Measurements from ENCODE around the gene ABHD14A. TPM values are rescaled to one million over a fixed set of nuclear protein-coding genes. Genes with fewer than 3 reads are reported as not detected.

ABHD14A gene
- total RNA-seq, 2 experiments from 2014 or later, result 6.3 to 7.5 TPM

- POLR2A ChIA-PET, result interaction anchor here (0.6 to 1.1 kb wide), 8 partner anchors 27 to 1374 kb away, joined by 3 to 13 read pairs (median 3); partner anchors contain the start of genes ABHD14A, ACY1, C3orf18 and DUSP7
- intact Hi-C loops (cut with DNase I, micrococcal nuclease), result loop anchor here (1.0 to 10.0 kb wide), 23 partner anchors 25 to 1645 kb away; partner anchors contain the start of genes ABHD14B (in 2 of the 2), ACY1 (in 2 of the 2), ALAS1 (in 1 of the 2) and CISH (in 1 of the 2)
- Mint-ChIP-seq H3K4me3 (peak within 1 kb of the TSS; percentile 84), H3K27me3 (no peaks in the 10 kb centered on the region), H3K9me3 (ENCODE audit: low read depth) (no peaks in the 10 kb centered on the region), H3K36me3 (ENCODE audit: low read depth) (peaks cover 20% of the 10 kb centered on the region), H3K27ac (peak within 1 kb of the TSS; percentile 83), H3K4me1 (peaks cover 33% of the 10 kb centered on the region)
- ATAC-seq, result peak; percentile 95
- CTCF ChIA-PET, result interaction anchor here (0.5 to 3.3 kb wide), 33 partner anchors 9 to 489 kb away, joined by 3 to 30 read pairs (median 4); partner anchors contain the start of genes ABHD14A, ABHD14B, DUSP7 and GPR62
- DNase-seq, result peak; percentile 100
These were observed 32.9 kb upstream of the ABHD14A start, which contains the start of the genes PARP3 and RRP9 for GRCh38 chr3:51941798-51942602. TSS of gene PARP3 (plus strand) at chr3:51942363. CDS start at chr3:51943356, 993 bp downstream. TSS of gene RRP9 (minus strand) at chr3:51941904. CDS start at chr3:51941867, 37 bp downstream.

- Mint-ChIP-seq H3K36me3 (ENCODE audit: low read depth) (peaks cover 15% of the 10 kb centered on the region), H3K4me1 (peaks cover 33% of the 10 kb centered on the region), H3K27ac (peak overlapping the region; percentile 83), H3K4me3 (peak overlapping the region; percentile 84), H3K9me3 (ENCODE audit: low read depth) (no peaks in the 10 kb centered on the region), H3K27me3 (no peaks in the 10 kb centered on the region)
- ChIA-PET CTCF (interaction anchor here (0.5 to 3.3 kb wide), 13 partner anchors 10 to 488 kb away, joined by 3 to 30 read pairs (median 6); partner anchors contain the start of genes ABHD14A, ABHD14B, GPR62 and PCBP4), POLR2A (interaction anchor here (0.6 to 1.1 kb wide), 2 partner anchors 32 to 35 kb away, joined by 3 to 4 read pairs; partner anchors contain the start of gene ABHD14A)
- intact Hi-C loops (cut with DNase I, micrococcal nuclease), result loop anchor here (1.0 to 10.0 kb wide), 23 partner anchors 24 to 1646 kb away; partner anchors contain the start of genes ABHD14B (in 2 of the 2), ACY1 (in 2 of the 2), ALAS1 (in 1 of the 2) and CISH (in 1 of the 2)
- peak; percentile 81 for DNase-seq
- peak; percentile 37 for ATAC-seq
These were observed 32.0 kb upstream of the ABHD14A start for GRCh38 chr3:51942603-51943450.

- ATAC-seq (no peak), DNase-seq (no peak)
- ChIA-PET CTCF (interaction anchor here (0.6 to 3.3 kb wide), 8 partner anchors 16 to 211 kb away, joined by 3 to 30 read pairs (median 6); partner anchors contain the start of genes ABHD14A, ABHD14B and POC1A), POLR2A (interaction anchor here (0.5 to 0.6 kb wide), 2 partner anchors 34 to 334 kb away, joined by 4 to 5 read pairs; no protein-coding TSS in a partner anchor)
- Mint-ChIP-seq H3K36me3 (ENCODE audit: low read depth) (peaks cover 11% of the 10 kb centered on the region), H3K27me3 (no peaks in the 10 kb centered on the region), H3K4me3 (peak overlapping the region; percentile 84), H3K9me3 (ENCODE audit: low read depth) (no peaks in the 10 kb centered on the region), H3K27ac (no peak overlapping the region), H3K4me1 (peaks cover 26% of the 10 kb centered on the region)
- intact Hi-C loops (cut with DNase I, micrococcal nuclease), result loop anchor here (2.0 to 10.0 kb wide), 5 partner anchors 113 to 1646 kb away; partner anchors contain the start of genes CISH (in 1 of the 2), DUSP7 (in 1 of the 2), GNL3 (in 1 of the 2) and HYAL3 (in 1 of the 2)
These were observed 31.1 kb upstream of the ABHD14A start for GRCh38 chr3:51943451-51944391.

GRCh38 chr3:51944451-51945021 is 30.3 kb upstream of the ABHD14A start:
- CTCF ChIA-PET, result interaction anchor here (0.6 to 1.6 kb wide), 4 partner anchors 29 to 210 kb away, joined by 3 to 7 read pairs (median 4); partner anchors contain the start of genes ABHD14B and POC1A
- no peaks in the 10 kb centered on the region for H3K27me3 Mint-ChIP-seq
- ATAC-seq (no peak), DNase-seq (no peak)
- no peak overlapping the region for H3K27ac Mint-ChIP-seq
- peaks cover 7% of the 10 kb centered on the region for H3K36me3 Mint-ChIP-seq (ENCODE audit: low read depth)
- H3K9me3 Mint-ChIP-seq (ENCODE audit: low read depth), result no peaks in the 10 kb centered on the region
- POLR2A ChIA-PET, result interaction anchor here (0.5 kb wide), 1 partner anchor 333 kb away, joined by 5 read pairs; no protein-coding TSS in a partner anchor
- intact Hi-C loops (cut with DNase I, micrococcal nuclease), result loop anchor here (5.0 to 10.0 kb wide), 2 partner anchors 1330 to 1647 kb away; partner anchors contain the start of genes CISH (in 1 of the 2), HYAL3 (in 1 of the 2), MAPKAPK3 (in 1 of the 2) and NAA80 (in 1 of the 2)
- peaks cover 20% of the 10 kb centered on the region for H3K4me1 Mint-ChIP-seq
- no peak overlapping the region for H3K4me3 Mint-ChIP-seq

GRCh38 chr3:51945031-51945840 is 29.6 kb upstream of the ABHD14A start:
- DNase-seq, result no peak
- Mint-ChIP-seq H3K36me3 (ENCODE audit: low read depth) (peaks cover 5% of the 10 kb centered on the region), H3K9me3 (ENCODE audit: low read depth) (no peaks in the 10 kb centered on the region), H3K4me3 (no peak overlapping the region), H3K27ac (no peak overlapping the region), H3K4me1 (peaks cover 15% of the 10 kb centered on the region), H3K27me3 (no peaks in the 10 kb centered on the region)
- ChIA-PET POLR2A (no interaction called here), CTCF (interaction anchor here (0.8 to 1.6 kb wide), 4 partner anchors 9 to 425 kb away, joined by 3 to 7 read pairs (median 4); partner anchors contain the start of genes ABHD14B and GPR62)
- intact Hi-C loops (cut with DNase I, micrococcal nuclease), result loop anchor here in 1 of 2 experiments (10.0 kb wide), 1 partner anchor 1330 kb away; the partner anchor contains the start of genes CISH and MAPKAPK3
- no peak for ATAC-seq

- DNase-seq (no peak), ATAC-seq (no peak)
- Mint-ChIP-seq H3K36me3 (ENCODE audit: low read depth) (no peaks in the 10 kb centered on the region), H3K27me3 (no peaks in the 10 kb centered on the region), H3K27ac (no peak overlapping the region), H3K9me3 (ENCODE audit: low read depth) (no peaks in the 10 kb centered on the region), H3K4me1 (peaks cover 6% of the 10 kb centered on the region), H3K4me3 (no peak overlapping the region)
- intact Hi-C loops (cut with DNase I, micrococcal nuclease), result loop anchor here in 1 of 2 experiments (10.0 kb wide), 1 partner anchor 1331 kb away; the partner anchor contains the start of genes CISH and MAPKAPK3
- ChIA-PET POLR2A (no interaction called here), CTCF (interaction anchor here (0.8 to 1.6 kb wide), 3 partner anchors 9 to 426 kb away, joined by 3 to 7 read pairs (median 4); partner anchors contain the start of genes ABHD14B and GPR62)
These were observed 28.7 kb upstream of the ABHD14A start for GRCh38 chr3:51945926-51946705.

- no peak overlapping the region for H3K27ac Mint-ChIP-seq
- no peaks in the 10 kb centered on the region for H3K9me3 Mint-ChIP-seq (ENCODE audit: low read depth)
- H3K4me1 Mint-ChIP-seq, result peaks cover 6% of the 10 kb centered on the region
- H3K27me3 Mint-ChIP-seq, result no peaks in the 10 kb centered on the region
- H3K36me3 Mint-ChIP-seq (ENCODE audit: low read depth), result no peaks in the 10 kb centered on the region
- DNase-seq (no peak), ATAC-seq (no peak)
- POLR2A ChIA-PET, result no interaction called here
- no peak overlapping the region for H3K4me3 Mint-ChIP-seq
- CTCF ChIA-PET, result no interaction called here
- intact Hi-C loops (cut with DNase I, micrococcal nuclease), result loop anchor here in 1 of 2 experiments (10.0 kb wide), 1 partner anchor 1332 kb away; the partner anchor contains the start of genes CISH and MAPKAPK3
These were observed 28.1 kb upstream of the ABHD14A start for GRCh38 chr3:51946796-51947195.

- ChIA-PET POLR2A (no interaction called here), CTCF (no interaction called here)
- intact Hi-C loops (cut with DNase I, micrococcal nuclease), result loop anchor here in 1 of 2 experiments (10.0 kb wide), 1 partner anchor 1333 kb away; the partner anchor contains the start of genes CISH and MAPKAPK3
- H3K4me3 Mint-ChIP-seq, result no peak overlapping the region
- H3K4me1 Mint-ChIP-seq, result peaks cover 6% of the 10 kb centered on the region
- H3K9me3 Mint-ChIP-seq (ENCODE audit: low read depth), result no peaks in the 10 kb centered on the region
- H3K36me3 Mint-ChIP-seq (ENCODE audit: low read depth), result no peaks in the 10 kb centered on the region
- no peak overlapping the region for H3K27ac Mint-ChIP-seq
- ATAC-seq (no peak), DNase-seq (no peak)
- H3K27me3 Mint-ChIP-seq, result peaks cover 2% of the 10 kb centered on the region
These were observed 27.5 kb upstream of the ABHD14A start for GRCh38 chr3:51947215-51947900.
